ENCODE measurements around the gene SLC24A4. TPM values are rescaled to one million over a fixed set of nuclear protein-coding genes. Genes with fewer than 3 reads are reported as not detected.

The SLC24A4 gene
- total RNA-seq, 1 experiment from 2014 or later, result not detected

GRCh38 chr14:92433407-92433806 lies 110.4 kb downstream of the SLC24A4 start:
- CTCF ChIA-PET, result no interaction called here
- no peaks in the 10 kb centered on the region for H3K36me3 Mint-ChIP-seq (ENCODE audit: insufficient read depth, unreplicated experiment)
- TF ChIP-seq CTCF (IDR thresholded peaks at IDR 0.05; ENCODE audit: unreplicated experiment), result no peak
- no peak overlapping the region for H3K27ac Mint-ChIP-seq (ENCODE audit: low read depth, unreplicated experiment)
- intact Hi-C loops (cut with micrococcal nuclease), result no loop called here
- H3K4me3 Mint-ChIP-seq (ENCODE audit: unreplicated experiment), result no peak overlapping the region
- H3K4me1 Mint-ChIP-seq (ENCODE audit: insufficient read depth, unreplicated experiment), result no peaks in the 10 kb centered on the region
- no peak for DNase-seq (ENCODE audit: unreplicated experiment)
- POLR2A ChIA-PET, result no interaction called here
- BruUV-seq (replicated peaks), result no TSS peak
- H3K9me3 Mint-ChIP-seq (ENCODE audit: unreplicated experiment), result peaks cover 7% of the 10 kb centered on the region
- no peaks in the 10 kb centered on the region for H3K27me3 Mint-ChIP-seq (ENCODE audit: insufficient read depth, unreplicated experiment)

GRCh38 chr14:92435154-92435553 lies 112.2 kb downstream of the SLC24A4 start:
- peaks cover 7% of the 10 kb centered on the region for H3K9me3 Mint-ChIP-seq (ENCODE audit: unreplicated experiment)
- POLR2A ChIA-PET, result no interaction called here
- no peaks in the 10 kb centered on the region for H3K4me1 Mint-ChIP-seq (ENCODE audit: insufficient read depth, unreplicated experiment)
- H3K4me3 Mint-ChIP-seq (ENCODE audit: unreplicated experiment), result no peak overlapping the region
- H3K27me3 Mint-ChIP-seq (ENCODE audit: insufficient read depth, unreplicated experiment), result no peaks in the 10 kb centered on the region
- CTCF ChIA-PET, result interaction anchor here (0.6 to 0.7 kb wide), 2 partner anchors 41 to 251 kb away, joined by 3 read pairs; no protein-coding TSS in a partner anchor
- H3K27ac Mint-ChIP-seq (ENCODE audit: low read depth, unreplicated experiment), result no peak overlapping the region
- TF ChIP-seq CTCF (IDR thresholded peaks at IDR 0.05; ENCODE audit: unreplicated experiment), result no peak
- BruUV-seq (replicated peaks), result no TSS peak
- intact Hi-C loops (cut with micrococcal nuclease), result no loop called here
- DNase-seq (ENCODE audit: unreplicated experiment), result no peak
- no peaks in the 10 kb centered on the region for H3K36me3 Mint-ChIP-seq (ENCODE audit: insufficient read depth, unreplicated experiment)

GRCh38 chr14:92436115-92436776 lies 113.3 kb downstream of the SLC24A4 start:
- intact Hi-C loops (cut with micrococcal nuclease), result no loop called here
- peaks cover 7% of the 10 kb centered on the region for H3K9me3 Mint-ChIP-seq (ENCODE audit: unreplicated experiment)
- ChIA-PET POLR2A (no interaction called here), CTCF (no interaction called here)
- DNase-seq (ENCODE audit: unreplicated experiment), result no peak
- H3K27ac Mint-ChIP-seq (ENCODE audit: low read depth, unreplicated experiment), result no peak overlapping the region
- BruUV-seq (replicated peaks), result no TSS peak
- TF ChIP-seq CTCF (IDR thresholded peaks at IDR 0.05; ENCODE audit: unreplicated experiment), result no peak
- no peak overlapping the region for H3K4me3 Mint-ChIP-seq (ENCODE audit: unreplicated experiment)
- H3K27me3 Mint-ChIP-seq (ENCODE audit: insufficient read depth, unreplicated experiment), result no peaks in the 10 kb centered on the region
- H3K36me3 Mint-ChIP-seq (ENCODE audit: insufficient read depth, unreplicated experiment), result no peaks in the 10 kb centered on the region
- no peaks in the 10 kb centered on the region for H3K4me1 Mint-ChIP-seq (ENCODE audit: insufficient read depth, unreplicated experiment)

DNA sequence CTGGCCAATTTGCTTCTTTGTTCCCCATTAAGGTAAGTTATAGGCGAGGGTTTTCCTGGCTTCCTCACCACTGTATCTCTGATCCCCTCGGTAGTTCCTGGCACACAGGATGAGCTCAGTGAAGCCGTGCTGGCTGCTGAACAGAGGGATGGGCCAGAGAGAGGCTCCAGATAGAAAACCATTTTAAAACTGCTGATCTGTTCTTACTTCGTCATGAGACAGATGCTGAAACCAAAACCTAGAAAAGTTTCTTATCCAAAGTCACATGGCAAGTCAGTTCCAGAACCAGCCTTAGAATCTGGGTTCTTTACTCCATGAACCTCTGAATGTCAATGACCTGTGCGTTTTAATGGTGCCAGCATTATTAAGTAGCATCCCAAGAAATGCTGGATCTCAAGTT lies 114.3 kb downstream of the SLC24A4 start:
- Mint-ChIP-seq H3K9me3 (ENCODE audit: unreplicated experiment) (peaks cover 7% of the 10 kb centered on the region), H3K27me3 (ENCODE audit: insufficient read depth, unreplicated experiment) (no peaks in the 10 kb centered on the region), H3K36me3 (ENCODE audit: insufficient read depth, unreplicated experiment) (no peaks in the 10 kb centered on the region), H3K4me3 (ENCODE audit: unreplicated experiment) (no peak overlapping the region), H3K27ac (ENCODE audit: low read depth, unreplicated experiment) (no peak overlapping the region), H3K4me1 (ENCODE audit: insufficient read depth, unreplicated experiment) (no peaks in the 10 kb centered on the region)
- CTCF ChIA-PET, result interaction anchor here (0.6 to 0.8 kb wide), 2 partner anchors 8 to 31 kb away, joined by 3 to 4 read pairs; no protein-coding TSS in a partner anchor
- DNase-seq (ENCODE audit: unreplicated experiment), result no peak
- no TSS peak for BruUV-seq (replicated peaks)
- POLR2A ChIA-PET, result no interaction called here
- intact Hi-C loops (cut with micrococcal nuclease), result no loop called here
- TF ChIP-seq CTCF (IDR thresholded peaks at IDR 0.05; ENCODE audit: unreplicated experiment), result no peak

Measured in MCF 10A (cell line).